Measurements from ENCODE around the gene MAML2.

MAML2 gene

GRCh38 chr11:96054870-96055705 is 287.9 kb downstream of the MAML2 start:
- DNase-seq: peak; percentile 48

GRCh38 chr11:96052921-96053651 is 289.9 kb downstream of the MAML2 start:
- DNase-seq: no peak

- no peak for DNase-seq
These were observed 291.2 kb downstream of the MAML2 start for GRCh38 chr11:96051820-96052219.

GRCh38 chr11:96050435-96051182 is 292.4 kb downstream of the MAML2 start:
- DNase-seq: no peak

- no peak for DNase-seq
These were observed 293.6 kb downstream of the MAML2 start for GRCh38 chr11:96049426-96049825.

- no peak for DNase-seq
These were observed 297.2 kb downstream of the MAML2 start for GRCh38 chr11:96045622-96046456.

GRCh38 chr11:96044747-96045146 is 298.2 kb downstream of the MAML2 start:
- DNase-seq: no peak

GRCh38 chr11:96044311-96044710 is 298.7 kb downstream of the MAML2 start:
- no peak for DNase-seq

- no peak for DNase-seq
These were observed 299.7 kb downstream of the MAML2 start for GRCh38 chr11:96043291-96043690.

- no peak for DNase-seq
These were observed 304.9 kb downstream of the MAML2 start for GRCh38 chr11:96038046-96038445.

- no peak for DNase-seq
These were observed 305.5 kb downstream of the MAML2 start for GRCh38 chr11:96037405-96037949.

GRCh38 chr11:96036863-96037262 is 306.1 kb downstream of the MAML2 start:
- DNase-seq: no peak

- no peak for DNase-seq
These were observed 307.3 kb downstream of the MAML2 start for GRCh38 chr11:96035740-96036078.

GRCh38 chr11:96035031-96035739 is 307.8 kb downstream of the MAML2 start:
- DNase-seq: no peak

- DNase-seq: no peak
These were observed 309.4 kb downstream of the MAML2 start for GRCh38 chr11:96033599-96033998.

GRCh38 chr11:96033095-96033494 is 309.9 kb downstream of the MAML2 start:
- no peak for DNase-seq

GRCh38 chr11:96028746-96029145 is 314.2 kb downstream of the MAML2 start:
- no peak for DNase-seq

GRCh38 chr11:96027021-96027420 is 316.0 kb downstream of the MAML2 start:
- no peak for DNase-seq

- no peak for DNase-seq
These were observed 316.7 kb downstream of the MAML2 start for GRCh38 chr11:96026310-96026709.

GRCh38 chr11:96024666-96025065 is 318.3 kb downstream of the MAML2 start:
- DNase-seq: no peak

- DNase-seq: no peak
These were observed 319.7 kb downstream of the MAML2 start for GRCh38 chr11:96023275-96023674.
